DMS153 treated with DMSO at 0.1 percent for 48 hours (cell line): ENCODE results near the gene CYP4F2.
"Not testable (repeated sequence)": the region's sequence is repeated elsewhere in the genome, so short reads cannot be mapped to it uniquely, and the experiment has no call there.

Source experiments
- DNase-seq: peaks from one replicate; lab custom pipeline; 2025; ENCODE audit not compliant: unreplicated experiment; lab: John Stamatoyannopoulos, UW

CYP4F2 gene

DNA sequence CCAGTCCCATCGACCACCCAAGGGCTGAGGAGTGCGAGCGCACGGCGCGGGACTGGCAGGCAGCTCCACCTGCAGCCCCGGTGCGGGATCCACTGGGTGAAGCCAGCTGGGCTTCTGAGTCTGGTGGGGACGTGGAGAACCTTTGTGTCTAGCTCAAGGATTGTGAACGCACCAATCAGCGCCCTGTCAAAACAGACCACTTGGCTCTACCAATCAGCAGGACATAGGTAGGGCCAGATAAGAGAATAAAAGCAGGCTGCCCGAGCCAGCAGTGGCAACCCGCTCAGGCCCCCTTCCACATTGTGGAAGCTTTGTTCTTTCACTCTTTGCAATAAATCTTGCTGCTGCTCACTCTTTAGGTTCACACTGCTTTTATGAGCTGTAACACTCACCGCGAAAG lies 2.2 kb upstream of the CYP4F2 start:
- not testable (repeated sequence) for DNase-seq

DNA sequence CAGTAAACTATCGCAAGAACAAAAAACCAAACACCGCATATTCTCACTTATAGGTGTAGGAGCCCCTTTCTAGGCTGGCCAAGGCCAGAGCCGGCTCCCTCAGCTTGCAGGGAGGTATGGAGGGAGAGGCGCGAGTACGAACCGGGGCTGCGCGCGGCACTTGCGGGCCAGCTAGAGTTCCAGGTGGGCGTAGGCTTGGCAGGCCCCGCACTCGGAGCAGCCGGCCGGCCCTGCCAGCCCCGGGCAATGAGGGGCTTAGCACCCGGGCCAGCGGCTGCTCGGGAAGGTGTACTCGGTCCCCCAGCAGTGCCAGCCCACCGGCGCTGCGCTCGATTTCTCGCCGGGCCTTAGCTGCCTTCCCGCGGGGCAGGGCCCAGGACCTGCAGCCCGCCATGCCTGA lies 1.7 kb upstream of the CYP4F2 start:
- not testable (repeated sequence) for DNase-seq

DNA sequence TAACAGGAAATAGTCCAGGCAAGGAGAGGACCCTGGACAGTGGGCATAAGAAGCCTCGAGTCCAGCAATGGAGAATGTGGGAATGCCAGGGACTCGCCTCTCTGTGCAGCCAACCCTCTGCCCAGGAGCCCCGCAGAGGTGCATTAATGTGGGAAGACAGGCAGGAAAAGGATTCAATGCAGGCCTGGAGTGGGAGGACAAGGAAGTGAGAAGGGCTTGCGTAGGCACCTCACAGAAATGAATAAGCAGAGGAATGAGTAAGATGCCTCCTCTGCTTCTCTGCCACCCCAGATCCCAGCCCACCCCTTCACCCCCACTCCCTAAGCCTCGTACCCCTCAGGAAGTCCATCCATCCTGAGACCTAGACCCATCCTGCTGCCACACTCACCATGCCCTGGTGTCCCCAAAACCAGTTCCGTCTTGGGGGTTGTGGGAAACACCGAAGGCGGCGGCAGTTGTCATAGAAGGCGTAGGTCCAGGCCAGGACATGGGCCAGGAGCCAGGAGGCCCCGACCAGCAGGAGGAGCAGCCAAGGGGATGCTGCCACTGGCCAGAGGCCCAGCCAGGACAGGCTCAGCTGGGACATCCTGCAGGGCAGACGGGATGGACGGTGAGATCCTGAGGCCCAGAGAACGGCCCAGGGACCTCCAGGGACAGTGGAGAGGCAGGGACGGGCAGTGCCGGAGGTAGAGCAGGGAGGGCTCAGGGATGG lies 692 bp downstream of the CYP4F2 start:
- no peak for DNase-seq

DNA sequence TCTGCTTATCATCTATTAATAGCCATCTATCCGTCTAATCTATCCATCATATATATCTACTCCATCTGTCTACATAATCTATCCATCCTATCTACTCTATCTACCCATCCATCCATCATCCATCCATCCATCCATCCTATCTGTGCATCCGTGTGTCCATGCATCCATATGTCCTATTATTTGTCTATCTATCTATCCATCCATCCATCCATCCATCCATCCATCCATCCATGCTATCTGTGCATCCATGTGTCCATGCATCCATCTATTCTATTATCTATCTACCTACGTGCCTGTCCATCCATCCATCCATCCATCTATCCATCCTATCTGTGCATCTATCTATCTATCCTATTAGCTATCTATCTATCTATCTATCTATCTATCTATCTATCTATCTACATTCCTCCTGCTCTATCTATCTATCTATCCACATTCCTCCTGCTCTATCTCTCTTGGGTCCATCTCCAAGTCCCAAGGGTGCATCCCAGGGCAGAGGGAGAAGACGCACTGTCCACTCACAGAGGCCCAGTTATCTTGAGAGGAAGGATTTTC lies 1.9 kb downstream of the CYP4F2 start:
- DNase-seq: no peak

DNA sequence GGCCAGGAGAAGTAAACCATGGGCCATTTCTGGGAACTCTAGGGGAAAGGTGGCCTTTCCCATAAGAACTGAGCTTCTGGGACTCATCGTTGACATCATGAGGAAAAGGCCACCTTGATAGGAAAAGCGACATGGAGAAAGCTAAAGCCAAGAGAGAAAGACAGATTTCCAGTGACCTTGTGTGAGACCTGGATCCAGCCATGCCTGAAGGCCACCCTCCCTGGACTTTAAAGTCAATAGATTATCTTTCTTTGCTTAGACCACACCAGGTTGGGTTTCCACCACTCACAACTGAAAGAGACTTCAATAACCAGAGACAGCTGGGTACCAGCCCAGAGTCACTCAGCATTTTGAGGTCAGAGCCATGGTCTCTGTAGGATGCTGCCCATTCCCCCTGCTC lies 3.5 kb downstream of the CYP4F2 start:
- DNase-seq: no peak

DNA sequence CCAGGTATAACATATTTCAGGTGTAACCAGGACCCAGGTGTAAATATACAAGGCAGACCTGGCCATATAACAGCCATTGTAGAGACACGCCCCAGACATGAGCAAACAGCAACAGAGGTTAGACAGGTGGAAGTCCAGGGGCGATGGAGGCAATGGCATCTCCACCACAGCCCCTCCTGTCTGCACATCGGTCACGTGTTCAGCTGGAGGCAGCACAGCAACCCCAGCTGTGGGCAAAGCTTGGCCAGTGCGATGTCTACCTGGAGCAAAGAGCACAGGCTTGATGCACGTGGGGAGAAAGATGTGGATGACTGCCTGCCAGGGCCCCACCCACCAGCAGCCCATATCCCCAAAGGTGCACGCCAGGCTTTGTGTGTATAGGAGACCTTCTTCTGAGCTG lies 4.4 kb downstream of the CYP4F2 start:
- DNase-seq: no peak

DNA sequence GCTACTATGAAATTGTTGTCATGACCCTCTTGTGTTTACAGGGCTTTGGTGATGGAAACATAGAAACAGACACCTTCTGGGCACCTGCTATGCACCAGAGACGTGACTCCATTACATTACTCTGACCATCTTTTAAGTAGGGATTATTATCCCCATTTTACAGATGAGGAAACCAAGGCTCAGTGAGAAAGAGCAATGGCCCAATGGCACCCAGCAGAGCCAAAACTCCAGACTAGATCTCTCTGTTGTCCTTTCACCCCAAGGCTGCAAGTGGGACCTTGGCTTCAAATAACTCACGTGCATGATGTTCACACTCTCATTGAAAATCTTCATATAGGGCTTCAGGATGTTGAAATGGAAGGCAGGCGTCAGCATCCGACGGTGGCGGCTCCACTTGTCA lies 5.9 kb downstream of the CYP4F2 start:
- no peak for DNase-seq

DNA sequence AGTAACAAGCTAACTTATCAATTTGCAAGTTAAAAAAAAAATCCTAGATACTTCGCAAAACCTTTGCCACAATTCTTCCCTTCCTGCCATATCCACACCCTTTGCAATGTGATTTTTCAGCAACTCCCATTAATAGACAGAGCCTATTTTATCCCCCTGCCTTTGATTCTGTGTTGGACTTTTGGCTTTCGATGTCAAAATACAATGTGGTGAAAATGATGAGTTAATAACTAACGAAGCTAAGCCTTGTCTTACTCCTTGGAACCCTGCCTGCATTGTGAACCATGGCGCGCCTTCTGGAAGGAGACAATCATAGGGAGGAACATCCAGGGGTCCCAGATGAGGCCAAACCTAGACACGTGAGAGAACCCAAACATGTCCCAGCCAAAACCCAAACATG lies 6.4 kb downstream of the CYP4F2 start:
- no peak for DNase-seq

DNA sequence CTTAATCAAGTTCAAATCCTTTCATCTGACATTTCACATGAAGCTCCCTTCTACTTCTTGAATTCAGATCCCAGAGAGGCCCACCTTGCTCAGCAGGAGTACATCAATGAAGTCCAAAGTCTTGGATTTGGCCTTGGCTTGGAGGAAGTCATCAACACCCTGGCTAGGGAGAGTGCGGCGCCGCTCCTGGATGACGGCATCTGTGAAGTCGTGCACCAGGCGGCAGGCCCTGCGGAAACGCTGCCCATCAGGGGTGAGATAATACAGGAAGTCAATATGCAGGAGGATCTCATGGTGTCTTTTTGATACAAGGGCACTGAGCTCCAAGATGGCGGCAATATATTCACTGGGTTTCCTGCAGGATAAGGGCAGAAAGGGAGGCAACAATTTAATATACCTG lies 8.5 kb downstream of the CYP4F2 start:
- not testable (repeated sequence) for DNase-seq

DNA sequence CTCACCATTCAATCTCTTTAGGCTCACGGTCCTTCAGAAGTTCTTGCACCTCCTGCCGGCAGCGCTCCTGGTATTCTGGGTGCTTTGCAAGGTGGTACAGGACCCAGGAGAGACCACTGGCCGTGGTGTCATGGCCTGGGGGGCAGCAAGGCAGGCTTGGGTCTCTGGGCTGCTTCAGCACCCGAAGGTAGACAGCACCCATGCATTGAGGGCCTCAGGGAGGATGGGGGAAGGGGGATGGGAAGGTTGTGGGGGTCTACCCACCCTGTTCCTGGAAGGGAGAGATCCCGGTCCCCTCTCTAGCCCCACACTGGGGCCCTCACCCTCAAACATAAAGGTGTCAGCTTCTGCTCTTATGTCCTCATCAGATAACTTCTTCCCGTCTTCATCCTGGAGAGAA lies 12.0 kb downstream of the CYP4F2 start:
- DNase-seq: no peak

DNA sequence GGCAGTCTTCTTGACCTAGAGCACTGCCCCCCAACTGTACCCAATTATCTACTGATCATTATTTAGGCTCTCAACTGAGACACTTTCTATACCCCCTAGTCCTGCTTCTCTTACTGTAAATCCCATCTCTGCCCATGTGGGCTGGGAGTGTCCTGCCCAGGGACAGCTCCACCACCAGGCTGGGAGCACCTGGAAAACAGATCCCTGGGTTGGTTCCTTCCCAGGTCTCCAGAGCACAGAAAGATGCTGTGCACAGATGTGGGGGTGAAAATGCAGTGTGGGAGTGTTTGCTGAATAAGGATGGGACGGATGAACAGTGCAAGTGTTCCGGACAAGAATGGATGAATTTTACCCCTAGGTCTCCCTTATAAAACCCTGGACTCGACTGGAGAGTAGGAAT lies 12.7 kb downstream of the CYP4F2 start:
- no peak for DNase-seq

DNA sequence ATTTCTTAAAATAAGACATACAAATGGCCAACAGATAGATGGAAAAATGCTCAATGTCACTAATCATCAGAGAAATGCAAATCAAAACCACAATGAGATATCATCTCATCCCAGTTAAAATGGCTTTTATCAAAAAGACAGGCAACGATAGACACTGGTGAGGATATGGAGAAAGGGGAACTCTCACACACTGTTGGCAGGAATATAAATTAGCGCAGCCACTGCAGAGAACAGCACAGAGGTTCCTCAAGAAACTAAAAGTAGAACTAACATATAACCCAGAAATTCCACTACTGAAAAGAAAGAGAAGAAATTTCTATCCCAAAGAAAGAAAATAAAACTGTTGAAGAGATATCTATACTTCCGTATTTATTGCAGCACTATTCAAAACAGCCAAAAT lies 14.5 kb downstream of the CYP4F2 start:
- not testable (repeated sequence) for DNase-seq

DNA sequence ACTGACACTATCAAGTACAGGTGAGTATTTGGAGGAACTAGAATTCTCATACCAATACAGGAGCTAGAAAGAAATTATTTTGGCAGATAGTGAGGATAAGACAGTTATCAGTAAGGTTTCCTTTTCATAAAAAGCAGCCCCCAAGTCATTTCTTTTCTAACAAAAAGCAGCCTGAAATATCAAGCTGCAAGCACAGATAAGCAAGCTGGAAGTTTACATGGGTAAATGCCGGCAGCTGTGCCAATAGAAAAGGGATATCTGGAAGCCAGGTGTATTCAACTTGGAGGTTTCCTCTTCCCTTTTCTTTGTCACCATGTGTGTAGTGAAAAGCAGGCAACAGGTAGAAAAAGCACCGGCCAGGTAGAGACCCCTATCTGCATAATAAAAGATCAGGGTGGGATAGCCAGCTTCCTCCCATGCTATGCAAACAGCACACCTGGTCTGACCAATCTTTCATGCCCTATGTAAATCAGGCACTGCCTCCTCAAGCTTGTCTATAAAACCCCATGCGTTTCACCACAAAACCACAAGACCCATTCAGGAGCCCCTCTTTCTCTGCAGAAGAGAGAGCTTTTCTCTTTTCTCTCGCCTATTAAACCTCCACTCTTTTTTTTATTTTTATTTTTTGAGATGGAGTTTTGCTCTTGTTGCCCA lies 22.9 kb downstream of the CYP4F2 start:
- DNase-seq: no peak

DNA sequence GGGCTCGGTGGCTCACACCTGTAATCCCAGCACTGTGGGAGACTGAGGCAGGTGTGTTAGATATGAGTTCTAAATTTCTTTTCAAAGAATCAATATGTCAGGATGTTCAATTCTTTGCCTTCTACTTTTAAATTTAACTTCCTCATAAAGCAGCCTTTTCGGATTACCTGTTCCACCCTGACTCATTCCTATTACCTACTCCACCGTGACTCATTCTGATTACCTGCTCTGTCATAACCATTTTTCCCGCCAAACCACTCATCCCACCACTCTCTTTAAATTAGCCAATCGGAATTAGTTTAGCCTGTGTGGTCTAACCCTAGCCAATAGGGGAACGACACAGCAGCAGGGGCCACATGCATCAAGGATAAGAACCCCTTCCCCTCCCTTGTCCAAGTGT lies 24.1 kb downstream of the CYP4F2 start:
- DNase-seq: not testable (repeated sequence)

DNA sequence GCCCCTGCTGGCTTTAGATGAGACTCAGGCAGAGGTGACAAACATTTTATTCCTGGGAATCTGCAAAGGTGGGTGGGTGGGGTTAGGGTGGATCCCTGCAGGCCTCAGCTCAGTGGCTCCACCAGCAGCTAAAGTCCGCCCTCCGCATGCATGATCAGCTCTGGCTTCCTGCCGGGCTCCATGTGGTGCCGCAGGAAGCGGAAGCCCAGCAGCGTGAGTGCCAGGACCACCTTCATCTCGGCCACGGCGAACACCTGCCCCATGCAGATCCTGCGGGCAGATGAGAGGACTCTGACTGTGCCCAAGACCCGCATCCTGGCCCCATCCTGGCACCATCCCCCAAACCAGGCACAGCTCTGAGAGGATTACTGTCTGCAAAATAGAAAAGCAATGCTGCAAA lies 26.3 kb downstream of the CYP4F2 start:
- DNase-seq: no peak

DNA sequence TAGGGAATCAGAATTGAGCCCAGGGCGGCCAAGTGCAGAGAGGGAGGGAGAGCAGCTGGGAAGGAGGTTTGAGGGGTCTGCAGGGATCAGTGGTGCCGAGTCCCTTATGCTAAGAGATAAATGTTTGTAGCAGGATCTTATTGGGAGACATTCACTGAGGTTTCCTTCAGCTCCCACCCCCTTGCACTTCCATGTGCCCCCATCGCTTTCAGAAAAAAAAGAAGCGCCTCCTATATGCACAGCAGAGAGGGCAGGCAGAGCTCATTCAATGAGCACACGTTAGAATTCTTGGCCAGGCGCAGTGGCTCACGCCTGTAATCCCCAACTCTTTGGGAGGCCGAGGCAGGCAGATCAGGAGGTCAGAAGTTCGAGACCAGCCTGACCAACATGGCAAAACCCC lies 28.0 kb downstream of the CYP4F2 start:
- DNase-seq: no peak

DNA sequence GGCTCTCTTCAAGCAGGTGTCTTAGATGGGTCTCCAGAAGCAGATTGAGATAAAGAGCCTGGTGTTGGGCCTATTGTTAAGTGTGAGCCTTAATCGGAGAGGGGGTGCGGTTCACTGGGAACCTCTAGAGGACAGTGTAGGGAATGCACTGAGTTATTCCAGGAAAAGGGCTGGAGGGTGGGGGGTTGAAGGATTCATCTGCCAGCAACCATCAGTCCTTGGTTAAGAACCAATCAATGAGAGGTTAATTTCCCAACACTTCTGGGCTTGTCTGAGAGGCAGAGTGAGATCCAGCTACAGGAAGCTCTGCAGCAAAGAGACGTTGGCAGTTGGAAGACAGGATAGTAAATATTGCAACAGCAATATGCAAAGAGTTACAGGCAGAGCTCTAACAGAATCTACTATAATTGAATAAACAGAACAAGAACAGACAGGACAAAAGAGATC lies 28.7 kb downstream of the CYP4F2 start:
- DNase-seq: peak; percentile 73

DNA sequence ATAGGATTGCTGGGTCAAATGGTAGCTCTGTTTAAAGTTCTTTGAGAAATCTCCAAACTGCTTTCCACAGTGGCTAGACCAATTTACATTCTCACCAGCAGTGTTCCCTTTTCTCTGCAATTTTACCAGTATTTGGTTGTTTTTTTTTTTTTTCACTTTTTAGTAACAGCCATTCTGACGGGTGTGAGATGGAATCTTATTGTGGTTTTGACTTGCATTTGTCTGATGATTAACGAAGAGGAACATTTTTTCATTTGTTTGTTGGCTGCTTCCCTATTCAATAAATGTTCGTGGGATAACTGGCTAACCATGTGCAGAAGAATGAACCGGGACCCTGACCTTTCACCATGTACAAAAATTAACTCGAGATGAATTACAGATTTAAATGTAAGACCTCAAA lies 31.2 kb downstream of the CYP4F2 start:
- no peak for DNase-seq

DNA sequence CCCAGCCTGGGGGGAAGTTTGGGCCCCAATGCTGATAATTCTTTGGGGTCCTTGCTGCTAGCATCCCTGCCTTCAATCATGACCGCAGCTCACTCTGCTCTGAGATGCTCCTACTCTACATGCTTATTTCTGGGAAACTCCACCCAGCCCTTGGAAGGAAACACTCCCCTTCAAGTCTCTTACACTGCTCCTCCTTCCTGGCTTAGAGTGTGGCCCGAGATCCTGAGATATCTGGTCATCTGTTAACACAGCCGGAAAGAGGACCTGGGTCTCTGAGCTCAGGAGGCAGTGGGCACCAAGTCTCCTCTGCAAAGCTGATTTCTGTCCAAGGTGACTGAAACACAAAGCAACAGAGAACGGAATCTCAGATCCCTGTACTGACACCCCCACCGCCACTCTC lies 33.0 kb downstream of the CYP4F2 start:
- DNase-seq: no peak

DNA sequence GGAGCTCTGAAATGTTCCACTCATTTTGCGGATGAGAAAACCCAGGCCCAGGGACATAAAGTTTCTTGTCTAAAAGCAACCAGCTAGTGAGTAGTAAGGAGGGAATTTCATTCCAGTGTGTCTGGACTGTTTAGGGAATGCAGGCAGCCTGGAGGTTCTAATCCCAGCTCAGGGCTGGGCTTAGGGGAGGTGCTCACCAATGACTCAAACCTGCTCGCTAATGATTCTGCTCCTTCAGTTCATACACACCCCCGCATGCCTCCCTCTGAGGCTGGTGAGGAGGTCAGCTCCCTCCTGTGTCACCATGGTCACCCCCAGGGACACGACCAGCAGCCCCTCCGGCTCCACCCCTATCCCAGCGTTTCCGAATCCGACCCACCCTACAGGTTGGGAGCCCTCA lies 34.6 kb downstream of the CYP4F2 start:
- DNase-seq: no peak

DNA sequence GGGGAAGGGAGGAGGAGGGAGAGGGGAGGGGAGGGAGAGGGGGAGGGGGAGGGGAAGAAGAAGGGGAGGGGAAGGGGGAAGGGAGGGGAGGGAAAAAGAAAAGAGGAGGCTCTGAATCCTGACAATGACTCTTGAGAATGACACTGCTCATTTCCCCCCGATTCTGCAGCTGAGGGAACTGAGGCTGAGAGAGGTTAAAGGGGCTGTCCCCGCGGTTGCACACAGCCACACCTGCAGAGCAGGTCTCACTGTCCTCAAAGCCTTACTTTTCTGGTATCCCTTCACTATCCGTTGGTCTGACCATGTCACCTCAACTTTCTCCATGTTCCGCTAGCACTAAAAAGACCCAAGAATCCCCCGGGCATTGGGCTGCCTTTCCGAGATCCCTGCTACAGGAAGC lies 35.4 kb downstream of the CYP4F2 start:
- no peak for DNase-seq

DNA sequence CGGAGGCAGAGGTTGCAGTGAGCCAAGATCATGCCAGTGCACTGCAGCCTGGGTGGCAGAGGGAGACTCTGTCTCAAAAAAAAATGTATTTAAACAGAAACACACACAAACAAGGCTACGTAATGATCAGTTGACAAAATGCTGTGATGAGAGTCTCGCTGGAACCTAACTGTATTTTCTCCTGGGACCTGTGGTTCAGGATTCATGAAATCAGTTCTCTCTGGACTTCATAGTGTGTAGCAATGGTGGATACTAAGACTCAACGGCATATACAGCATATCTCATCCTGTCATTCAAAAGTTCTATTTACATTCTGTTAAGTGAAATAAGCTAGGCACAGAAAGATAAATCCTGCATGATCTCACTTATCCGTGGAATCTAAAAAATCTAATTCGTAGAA lies 37.4 kb downstream of the CYP4F2 start:
- no peak for DNase-seq

DNA sequence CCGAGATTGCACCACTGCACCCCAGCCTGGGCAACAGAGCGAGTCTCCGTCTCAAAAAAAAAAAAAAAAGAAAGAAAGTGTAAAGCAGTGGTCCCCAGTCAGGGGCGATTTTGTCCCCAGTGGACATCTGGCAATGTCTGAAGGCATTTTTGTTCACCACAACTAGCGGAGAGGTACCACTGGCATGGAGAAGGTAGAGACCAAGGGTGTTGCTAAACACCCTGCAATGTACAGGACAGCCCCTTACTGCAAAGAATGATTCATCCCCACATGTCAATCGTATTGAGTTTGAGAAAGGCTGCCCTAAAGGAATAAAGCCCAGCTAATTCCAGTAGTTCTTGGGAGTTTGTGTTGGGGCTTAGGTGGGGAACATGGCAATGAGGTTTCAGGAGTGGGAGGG lies 38.7 kb downstream of the CYP4F2 start:
- no peak for DNase-seq
